Non-pigmented ciliary epithelial cell (primary cell): ENCODE measurements around the gene ABHD12.
"Not testable (repeated sequence)": the region's sequence is repeated elsewhere in the genome, so short reads cannot be mapped to it uniquely, and the experiment has no call there.

Experiments used
- DNase-seq: peaks from one replicate; pipeline ENCODE4 v3.0.0-alpha.2; 2010; ENCODE audit warnings: low read depth

The ABHD12 gene

DNA sequence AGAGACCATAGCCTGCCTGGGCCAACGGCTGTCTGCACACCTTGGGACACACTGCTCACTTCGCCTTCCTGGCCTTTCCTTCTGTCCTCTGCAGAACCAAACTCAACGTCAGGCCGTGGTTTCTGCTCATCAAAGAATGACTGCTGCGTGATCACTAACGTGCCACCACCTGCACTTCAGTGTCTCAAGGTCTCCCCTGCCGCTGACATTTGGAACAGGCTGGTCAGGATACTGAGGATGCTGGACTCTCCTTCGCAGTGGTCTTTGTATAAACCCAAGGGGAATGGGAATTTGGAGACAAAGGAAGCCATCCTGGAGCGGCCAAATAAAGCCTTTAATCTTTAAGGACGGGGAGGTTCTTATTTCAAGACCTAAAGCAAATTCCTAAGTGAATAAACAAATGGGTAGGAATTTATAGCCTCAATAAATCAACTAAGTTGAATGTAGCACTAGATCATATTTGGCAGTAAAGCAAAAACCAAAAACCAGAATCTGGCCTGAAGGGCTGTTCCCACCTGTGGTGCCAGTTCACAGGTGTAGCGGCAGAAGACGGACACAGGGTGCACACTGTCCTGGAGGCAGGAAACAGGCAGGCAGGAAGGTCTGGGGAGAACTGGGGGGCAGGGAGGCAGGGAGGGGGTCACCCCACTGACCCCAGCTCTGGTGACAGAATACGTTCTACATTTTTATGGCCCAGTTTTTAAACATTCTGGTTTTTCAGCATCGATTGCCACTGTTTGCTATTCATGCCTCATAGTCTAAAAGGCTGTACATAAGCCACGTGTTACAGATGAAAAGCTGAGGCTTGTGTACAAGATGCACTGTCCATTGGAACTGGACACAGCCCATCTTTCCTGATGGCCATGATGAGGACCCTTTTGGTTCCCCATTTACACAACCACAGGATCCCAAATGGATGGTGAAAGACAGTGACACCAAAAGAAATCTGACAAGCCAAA is 36.6 kb downstream of the ABHD12 start:
- DNase-seq, result no peak

DNA sequence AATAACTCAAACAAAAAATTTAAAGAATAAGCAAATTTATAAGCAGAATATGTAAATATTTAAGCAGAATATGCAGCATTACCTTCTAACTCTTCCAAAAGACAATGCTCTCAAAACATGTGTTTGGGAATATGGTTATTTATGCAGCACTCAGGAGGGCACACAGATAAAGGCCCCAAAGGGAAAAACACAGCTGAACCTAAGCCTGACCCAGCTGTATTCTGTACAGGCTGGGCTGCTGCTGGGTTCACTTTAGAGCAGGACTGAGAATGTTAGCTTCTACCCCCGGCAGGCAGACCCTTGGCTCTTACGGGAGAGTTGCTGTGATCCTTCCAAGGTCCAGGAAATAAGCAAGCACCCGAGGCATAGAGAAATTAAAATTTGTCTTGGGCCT is 37.3 kb downstream of the ABHD12 start:
- DNase-seq, result no peak

DNA sequence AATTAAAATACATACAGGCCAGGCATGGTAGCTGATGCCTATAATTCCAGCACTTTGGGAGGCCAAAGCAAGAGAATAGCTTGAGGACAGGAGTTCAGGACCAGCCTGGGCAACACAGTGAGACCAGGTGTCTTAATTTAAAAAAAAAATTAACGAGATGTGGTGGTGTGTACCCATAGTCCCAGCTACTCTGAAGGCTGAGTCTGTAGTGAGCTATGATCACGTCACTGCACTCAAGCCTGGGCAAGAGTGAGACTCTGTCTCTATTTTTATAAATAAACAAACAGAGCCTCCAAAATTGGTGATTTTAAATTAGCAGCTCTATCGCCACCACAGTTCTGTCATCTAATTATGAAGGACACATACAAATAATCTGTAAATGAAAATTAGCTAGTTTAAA is 37.9 kb downstream of the ABHD12 start:
- DNase-seq, result no peak

DNA sequence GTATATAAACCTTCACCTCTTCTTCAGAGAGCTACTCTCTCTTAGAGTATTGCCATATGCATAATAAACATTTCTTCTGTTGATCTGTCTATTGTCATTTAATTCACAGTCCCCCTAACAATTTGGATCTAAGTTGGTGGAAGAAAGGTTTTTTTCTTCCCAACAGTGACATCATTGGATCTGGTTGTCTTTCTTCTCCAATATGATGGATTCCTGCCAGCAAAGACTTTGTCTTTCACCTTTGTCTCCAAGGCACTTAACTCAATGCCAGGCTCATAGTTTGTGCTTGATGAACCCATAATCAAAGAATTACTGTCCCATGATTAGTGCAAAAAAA is 39.6 kb downstream of the ABHD12 start:
- no peak for DNase-seq

DNA sequence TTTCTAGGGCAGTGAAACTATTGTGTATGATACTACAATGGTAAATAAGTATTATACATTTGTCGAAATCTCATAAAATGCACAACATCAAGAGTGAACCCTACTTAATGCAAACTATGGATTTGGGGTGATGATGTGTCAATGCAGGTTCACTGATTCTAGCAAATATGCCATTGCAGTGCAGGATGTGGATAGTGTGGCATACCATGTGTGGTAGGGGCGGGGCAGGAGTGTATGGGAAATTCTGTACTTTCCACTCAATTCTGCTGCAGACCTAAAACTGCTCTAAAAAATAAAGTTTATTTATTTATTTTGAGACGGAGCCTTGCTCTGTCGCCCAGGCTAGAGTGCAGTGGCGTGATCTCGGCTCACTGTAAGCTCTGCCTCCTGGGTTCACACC is 44.3 kb downstream of the ABHD12 start:
- DNase-seq, result no peak

DNA sequence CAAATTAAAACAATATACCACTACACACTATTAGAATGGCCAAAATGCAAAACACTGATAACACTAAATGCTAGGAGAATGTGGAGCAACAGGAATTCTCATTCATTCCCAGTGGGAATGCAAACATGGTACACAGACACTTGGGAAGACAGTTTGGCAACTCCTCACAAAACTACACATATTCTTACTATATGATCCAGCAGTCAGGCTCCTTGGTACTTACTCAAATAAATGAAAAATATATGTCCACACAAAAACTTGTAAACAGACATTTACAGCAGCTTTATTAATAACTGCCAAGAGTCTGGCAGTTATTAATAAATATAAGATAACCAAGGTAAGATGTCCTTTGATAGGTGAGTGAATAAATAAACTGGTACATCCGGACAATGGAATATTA is 44.9 kb downstream of the ABHD12 start:
- DNase-seq, result no peak

DNA sequence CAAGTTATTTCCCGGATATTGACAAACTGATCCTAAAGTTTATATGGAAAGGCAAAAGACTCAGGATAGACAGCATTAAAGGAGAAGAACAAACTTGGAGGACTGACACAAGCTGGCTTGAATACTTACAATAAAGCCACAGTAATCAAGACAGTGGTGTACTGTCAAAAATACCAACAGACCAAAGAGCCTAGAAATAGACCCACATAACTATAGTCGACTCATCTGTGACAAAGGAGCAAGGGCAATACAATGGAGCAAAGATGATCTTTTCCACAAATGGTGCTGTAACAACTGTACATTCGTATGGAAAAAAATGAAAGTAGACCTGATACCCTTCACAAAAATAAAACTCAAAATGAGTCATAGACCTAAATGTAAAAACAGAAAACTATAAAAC is 46.0 kb downstream of the ABHD12 start:
- DNase-seq, result no peak

DNA sequence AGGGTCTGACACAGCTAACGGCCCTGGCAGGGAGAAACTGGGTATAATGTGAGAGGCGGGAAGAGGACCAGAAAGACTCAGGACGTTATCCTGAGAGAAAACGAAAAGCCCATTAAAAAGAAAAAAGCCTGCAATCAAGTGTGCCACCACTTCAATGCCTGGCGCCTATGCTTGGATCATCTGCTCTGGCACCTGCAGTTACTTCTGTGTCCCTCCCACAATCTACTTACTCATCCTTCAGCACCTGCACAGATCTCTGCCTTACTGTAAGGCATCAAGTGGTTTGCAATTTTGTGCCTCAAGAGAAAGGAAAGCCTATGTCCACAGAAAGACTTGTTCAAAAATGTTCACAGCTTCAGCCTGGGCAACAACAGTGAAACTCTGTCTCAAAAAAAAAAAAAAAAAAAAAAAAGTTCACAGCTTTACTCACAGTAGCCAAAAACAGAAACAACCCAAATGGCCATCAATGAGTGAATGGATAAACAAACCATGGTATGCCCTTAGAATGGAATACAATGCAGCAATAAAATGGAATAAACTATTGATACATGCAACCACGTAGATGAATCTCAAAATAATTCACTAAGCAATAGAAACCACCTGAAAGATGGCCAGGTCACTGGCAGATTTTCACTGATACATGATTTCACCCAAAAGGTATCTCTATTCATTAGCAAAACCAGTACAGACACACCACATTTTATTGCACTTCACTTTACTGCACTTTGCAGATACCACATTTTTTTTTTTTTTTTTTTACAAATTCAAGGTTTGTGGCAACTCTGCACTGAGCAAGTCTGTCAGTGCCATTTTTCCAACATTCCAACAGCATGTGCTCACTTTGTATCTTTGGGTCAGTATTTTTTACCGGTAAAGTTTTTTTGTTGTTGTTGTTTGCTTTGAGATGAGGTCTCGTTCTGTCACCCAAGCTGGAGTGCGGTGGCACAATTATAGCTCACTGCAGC is 48.6 kb downstream of the ABHD12 start:
- DNase-seq, result no peak

DNA sequence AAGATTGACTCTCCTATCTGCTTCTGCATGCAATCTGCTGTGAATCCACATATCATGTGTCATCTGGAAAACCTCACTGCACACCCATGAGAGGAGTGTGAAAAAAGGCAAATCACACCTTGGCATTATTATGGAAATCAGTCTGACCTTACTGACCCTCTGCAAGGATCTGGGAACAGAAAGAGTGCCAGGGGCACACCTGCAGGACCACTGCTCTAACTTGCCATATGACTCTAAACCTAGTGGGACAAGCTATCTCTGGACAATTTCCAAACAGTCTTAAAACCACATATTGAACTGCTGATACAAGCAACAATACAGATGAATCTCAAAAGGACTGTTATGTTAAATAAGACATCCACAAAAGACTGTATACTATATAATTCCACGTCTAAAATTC is 50.3 kb downstream of the ABHD12 start:
- no peak for DNase-seq

DNA sequence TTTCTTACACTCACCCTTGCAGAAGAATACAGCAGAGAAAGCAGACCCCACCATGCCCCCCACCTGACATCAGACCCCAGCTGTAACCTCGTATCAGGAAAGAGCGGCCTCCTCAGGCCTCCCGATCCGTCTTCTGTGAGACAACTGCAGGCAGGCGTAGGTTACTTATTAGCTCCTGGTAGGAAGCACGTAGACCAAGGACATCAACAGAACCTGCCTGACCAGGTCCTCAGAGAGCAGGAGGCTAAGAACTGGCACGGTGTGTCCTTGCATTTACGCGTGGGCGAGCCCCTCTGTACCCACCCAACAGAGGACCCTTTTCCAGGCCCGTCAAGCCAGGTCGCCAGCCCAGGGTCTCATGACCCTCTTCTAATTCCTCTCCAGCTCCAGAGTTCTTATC is 51.0 kb downstream of the ABHD12 start:
- no peak for DNase-seq

DNA sequence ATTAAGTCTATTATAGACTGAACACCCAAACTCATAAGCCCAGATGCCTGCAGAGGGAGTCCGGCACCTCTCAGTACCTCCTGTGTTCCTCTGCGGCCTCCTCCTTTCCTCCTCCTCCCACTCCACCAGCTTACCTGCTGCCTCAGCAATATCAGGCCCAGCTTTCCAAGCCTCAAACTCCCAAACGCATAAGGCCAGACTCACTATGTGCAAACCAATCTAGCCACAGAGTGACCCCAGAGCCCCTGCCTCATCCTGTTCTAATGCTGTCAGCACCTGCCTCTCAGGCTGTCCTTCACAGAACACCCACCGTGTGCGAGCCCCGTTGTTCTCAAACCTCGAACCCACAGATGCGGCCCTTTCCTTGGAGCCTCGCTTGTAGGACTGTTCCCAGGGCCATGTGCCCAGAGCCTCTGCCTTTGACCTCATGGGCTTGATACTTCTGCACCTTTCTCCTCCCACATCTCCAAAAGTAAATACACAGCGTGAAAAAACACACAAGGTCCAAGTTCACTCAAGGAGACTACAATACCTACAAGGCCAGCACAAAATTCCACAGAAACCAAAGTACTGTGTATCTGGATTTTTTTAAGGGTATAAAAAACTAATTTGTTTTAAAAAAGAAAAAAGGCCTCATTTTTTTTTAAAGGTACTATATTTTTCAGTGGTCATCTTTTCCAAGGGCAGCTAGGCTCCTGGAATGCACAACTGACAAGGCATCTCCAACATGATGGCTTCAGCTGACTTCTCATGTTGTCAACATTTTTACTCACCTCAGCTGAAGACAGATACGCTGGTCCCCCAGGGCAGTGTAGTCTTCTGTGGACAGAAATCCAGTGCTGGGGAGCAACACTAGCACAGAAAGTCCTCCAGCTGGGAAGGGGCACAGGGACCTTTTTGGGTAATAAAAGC is 52.3 kb downstream of the ABHD12 start:
- no peak for DNase-seq

DNA sequence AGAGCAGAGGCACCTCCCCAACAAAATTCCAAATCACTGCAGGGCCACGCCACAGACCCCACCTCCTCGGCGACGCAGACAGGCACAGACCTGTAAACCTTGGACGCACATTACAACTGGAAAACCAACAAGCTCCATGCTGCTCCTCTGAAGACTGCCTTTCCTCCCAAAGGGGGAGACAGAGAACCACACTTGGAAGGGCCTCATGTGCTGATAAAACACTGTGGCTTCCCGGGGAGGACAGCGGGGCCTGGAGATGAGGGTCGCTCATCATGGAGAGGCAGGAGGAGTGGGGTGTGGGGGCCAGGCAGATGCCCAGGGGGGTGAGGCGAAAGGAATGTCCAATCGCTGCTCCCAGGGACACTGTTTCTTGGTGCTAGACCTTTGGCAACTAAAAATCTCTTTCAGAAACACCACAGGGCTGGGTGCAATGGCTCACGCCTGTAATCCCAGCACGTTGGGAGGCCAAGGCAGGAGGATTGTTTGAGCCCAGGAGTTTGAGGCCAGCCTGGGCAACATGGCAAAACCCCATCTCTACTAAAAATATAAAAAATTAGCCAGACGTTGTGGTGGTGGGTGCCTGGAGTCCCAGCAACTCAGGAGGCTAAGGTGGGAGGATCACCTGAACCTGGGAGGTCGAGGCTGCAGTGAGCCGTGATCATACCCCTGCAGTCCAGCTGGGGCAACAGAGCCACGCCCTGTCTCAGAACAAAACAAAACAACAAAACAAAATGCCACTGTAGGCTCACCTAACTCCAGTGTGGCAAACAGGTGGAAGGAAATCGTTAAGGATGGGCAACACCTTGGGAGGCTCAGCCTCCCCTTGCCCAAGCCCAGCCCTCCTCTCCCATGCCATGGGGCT is 53.8 kb downstream of the ABHD12 start:
- no peak for DNase-seq

DNA sequence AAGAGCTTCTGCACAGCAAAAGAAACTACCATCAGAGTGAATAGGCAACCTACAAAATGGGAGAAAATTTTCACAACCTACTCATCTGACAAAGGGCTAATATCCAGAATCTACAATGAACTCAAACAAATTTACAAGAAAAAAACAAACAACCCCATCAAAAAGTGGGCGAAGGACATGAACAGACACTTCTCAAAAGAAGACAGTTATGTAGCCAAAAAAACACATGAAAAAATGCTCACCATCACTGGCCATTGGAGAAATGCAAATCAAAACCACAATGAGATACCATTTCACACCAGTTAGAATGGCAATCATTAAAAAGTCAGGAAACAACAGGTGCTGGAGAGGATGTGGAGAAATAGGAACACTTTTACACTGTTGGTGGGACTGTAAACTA is 55.7 kb downstream of the ABHD12 start:
- DNase-seq, result not testable (repeated sequence)

DNA sequence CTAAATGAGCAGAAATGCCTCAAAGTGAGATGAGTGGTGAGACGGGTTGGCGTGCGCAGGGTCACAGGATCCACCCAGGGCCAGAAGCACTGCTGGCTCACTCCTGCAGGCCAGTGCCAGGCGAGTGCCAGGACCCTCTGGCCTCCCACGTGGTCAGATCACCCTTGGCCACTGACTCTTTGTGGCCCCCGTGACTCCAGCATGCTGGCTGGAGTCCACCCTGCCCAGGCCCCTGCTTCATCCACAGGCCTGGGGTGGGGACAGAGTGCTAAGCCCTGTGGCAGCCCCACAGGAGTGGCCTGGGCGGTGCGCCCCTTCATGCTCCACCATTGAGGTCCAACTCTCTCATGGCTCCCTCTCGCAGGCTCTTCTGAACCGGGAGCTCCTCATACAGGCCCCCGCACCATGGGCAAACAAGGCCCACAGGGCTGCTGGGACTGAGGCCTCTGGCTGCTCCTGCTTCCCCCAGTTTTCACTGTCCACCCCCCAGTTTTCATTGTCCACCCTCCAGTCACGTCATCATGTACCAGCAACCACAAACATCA is 61.6 kb downstream of the ABHD12 start:
- DNase-seq, result no peak

DNA sequence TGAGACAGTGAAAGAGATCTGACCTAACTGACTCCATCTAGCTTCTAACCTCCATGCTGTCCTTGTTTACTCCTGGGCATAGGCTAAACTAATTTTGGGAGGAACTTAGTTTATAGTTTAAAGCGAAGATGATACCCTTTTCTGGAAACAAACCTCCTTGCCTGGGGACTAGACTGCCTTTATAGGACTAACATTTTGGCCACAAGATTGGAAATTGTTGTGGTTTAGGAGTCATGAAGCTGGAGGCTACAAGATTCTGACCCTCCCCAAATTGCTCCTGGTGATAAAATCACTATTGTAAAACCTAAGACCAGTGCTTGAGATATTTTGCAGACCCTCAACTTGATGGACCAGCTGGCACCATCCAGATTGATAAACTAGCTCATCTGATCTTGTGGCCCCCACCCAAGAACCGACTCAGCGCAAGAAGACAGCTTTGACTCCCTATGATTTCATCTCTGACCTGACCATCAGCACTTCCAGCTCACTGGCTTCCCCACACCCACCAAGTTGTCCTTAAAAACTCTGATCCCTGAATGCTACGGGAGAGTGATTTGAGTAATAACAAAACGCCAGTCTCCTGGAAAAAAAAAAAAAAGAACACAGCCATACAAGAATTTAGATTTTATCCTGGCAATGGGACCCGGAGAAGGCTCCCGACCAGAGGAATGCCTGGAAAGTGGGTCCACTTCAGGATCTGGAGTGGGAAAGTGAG is 63.0 kb downstream of the ABHD12 start:
- DNase-seq, result no peak

DNA sequence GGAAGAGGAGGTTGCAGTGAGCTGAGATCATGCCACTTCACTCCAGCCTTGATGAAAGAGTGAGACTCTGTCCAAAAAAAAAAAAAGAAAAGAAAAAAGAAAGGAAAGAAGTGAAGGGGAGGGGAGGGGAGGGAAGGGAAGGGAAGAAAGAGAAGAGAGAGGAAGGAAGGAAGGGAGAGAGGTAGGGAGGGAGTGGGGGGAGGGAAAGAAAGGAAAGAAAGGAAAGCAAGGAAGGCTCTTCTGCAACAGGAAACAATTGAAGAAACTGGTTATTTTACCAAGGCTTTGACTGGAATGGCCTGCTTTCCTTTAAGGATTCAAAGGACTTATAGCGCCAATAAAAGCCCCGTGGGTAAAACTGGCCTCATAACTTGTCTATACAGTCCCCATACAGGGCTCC is 64.6 kb downstream of the ABHD12 start:
- DNase-seq, result no peak

DNA sequence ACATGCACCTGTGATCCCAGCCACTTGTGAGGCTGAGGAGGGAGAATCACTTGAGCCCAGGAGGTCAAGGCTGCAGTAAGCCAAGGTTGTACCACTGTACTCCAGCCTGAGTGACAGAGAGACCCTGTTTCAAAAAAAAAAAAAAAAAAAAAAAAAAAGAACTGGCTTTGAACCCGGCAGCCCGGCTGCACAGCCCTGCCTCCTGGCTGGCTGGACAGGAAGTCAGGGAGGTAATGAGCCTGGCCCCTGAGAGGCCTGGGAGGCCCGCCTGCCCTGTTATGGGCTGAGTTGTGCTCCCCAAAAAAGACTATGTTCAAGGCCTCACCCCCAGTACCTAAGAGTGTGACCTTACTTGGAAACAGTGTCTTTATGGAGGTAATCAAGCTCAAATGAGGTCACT is 65.6 kb downstream of the ABHD12 start:
- no peak for DNase-seq

DNA sequence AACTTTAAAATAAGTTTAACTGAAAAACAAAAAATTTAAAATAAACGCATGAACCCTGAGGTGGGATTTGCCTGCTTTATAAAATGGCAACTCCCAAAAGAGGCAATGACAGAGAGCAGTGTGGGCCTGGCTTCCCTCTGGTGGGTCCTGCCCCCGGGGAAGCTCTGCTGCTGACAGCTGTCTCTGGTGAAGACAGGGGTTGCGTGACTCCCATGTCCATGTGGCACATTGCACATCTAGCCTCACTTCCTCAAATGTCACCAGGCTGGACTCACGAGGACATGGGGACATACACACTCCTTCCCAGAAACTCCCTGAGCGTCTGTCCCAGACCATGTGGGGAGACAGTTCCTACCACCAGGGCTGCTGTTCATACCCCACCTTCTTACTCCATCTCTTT is 66.2 kb downstream of the ABHD12 start:
- DNase-seq, result no peak

DNA sequence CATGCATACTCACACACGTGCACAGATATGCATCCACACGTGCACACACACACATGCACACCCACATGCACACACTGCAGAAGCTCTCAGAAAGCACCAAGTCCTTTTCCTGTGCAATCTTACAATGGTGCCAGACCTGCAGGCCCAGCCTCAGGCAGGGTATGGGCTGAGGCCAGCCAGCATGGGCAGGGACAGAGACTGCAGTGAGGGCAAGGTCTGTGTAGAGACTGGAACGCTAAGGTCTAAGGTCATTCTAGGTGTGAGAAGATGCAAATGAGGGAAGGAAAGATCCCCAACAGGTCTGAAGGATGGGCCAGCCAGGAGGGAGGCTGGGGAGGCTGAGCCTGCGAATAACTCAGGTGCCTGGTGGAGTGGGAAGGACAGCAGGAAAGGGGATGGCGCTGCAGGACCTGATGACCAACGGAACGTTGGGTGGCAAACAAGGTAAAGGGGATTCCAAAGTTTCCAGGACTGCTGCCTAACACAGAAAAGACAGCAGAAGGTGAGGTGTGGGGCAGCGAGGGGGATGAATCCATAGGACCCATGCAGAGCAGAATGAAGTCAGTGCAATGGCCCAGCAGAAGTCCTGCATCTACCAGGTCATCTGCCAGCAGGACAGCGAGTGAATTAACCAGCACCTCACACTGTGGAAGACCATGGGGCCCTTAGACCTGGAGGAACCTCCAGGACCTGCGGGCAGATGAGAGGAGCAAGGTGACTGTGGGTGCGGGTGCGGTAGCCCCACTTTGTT is 67.0 kb downstream of the ABHD12 start:
- DNase-seq, result no peak
